ENCODE measurements around the gene RAC3.

DNA sequence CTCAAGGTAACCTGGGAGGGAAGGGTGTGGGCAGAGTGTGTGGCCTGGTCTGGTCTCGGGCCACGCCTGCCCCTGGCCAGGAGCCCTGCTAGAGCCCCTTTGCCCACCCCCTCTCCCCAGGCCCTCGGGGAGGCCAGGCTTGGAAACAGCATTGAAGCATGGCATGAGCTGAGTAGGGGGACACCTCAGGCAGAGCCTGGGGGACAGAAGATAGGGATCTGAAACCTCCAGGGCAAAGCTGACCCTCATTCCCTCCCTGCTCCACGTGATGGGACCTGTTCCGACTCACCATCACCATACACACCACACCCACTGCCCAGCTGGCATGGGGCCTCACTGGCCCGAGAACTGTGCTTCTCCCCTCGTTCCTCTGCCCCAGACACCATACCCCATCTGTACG lies 17.6 kb downstream of the RAC3 start:
- TF ChIP-seq POLR2A (IDR thresholded peaks at IDR 0.05; ENCODE audit: low read length), result no peak
- TF ChIP-seq, protein P1, sequence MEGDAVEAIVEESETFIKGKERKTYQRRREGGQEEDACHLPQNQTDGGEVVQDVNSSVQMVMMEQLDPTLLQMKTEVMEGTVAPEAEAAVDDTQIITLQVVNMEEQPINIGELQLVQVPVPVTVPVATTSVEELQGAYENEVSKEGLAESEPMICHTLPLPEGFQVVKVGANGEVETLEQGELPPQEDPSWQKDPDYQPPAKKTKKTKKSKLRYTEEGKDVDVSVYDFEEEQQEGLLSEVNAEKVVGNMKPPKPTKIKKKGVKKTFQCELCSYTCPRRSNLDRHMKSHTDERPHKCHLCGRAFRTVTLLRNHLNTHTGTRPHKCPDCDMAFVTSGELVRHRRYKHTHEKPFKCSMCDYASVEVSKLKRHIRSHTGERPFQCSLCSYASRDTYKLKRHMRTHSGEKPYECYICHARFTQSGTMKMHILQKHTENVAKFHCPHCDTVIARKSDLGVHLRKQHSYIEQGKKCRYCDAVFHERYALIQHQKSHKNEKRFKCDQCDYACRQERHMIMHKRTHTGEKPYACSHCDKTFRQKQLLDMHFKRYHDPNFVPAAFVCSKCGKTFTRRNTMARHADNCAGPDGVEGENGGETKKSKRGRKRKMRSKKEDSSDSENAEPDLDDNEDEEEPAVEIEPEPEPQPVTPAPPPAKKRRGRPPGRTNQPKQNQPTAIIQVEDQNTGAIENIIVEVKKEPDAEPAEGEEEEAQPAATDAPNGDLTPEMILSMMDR (IDR thresholded peaks at IDR 0.05), result no peak
- TF ChIP-seq JUNB (IDR thresholded peaks at IDR 0.05), result no peak
- no peak for TF ChIP-seq MAZ (IDR thresholded peaks at IDR 0.05; ENCODE audit: borderline replicate concordance, low read depth, low read length)
- no peak for TF ChIP-seq BCL3 (IDR thresholded peaks at IDR 0.05)
- TF ChIP-seq, protein P2, sequence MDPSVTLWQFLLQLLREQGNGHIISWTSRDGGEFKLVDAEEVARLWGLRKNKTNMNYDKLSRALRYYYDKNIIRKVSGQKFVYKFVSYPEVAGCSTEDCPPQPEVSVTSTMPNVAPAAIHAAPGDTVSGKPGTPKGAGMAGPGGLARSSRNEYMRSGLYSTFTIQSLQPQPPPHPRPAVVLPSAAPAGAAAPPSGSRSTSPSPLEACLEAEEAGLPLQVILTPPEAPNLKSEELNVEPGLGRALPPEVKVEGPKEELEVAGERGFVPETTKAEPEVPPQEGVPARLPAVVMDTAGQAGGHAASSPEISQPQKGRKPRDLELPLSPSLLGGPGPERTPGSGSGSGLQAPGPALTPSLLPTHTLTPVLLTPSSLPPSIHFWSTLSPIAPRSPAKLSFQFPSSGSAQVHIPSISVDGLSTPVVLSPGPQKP (IDR thresholded peaks at IDR 0.05; ENCODE audit: low read depth, low read length), result no peak
- TF ChIP-seq RAD21 (conservative IDR thresholded peaks at IDR 0.05 in 1 of 2, IDR thresholded peaks at IDR 0.05 in 1 of 2), result no peak
- TF ChIP-seq JUN (IDR thresholded peaks at IDR 0.05), result no peak

Measured in A549 (cell line).